ENCODE data around the gene CTCF.

CTCF gene

DNA sequence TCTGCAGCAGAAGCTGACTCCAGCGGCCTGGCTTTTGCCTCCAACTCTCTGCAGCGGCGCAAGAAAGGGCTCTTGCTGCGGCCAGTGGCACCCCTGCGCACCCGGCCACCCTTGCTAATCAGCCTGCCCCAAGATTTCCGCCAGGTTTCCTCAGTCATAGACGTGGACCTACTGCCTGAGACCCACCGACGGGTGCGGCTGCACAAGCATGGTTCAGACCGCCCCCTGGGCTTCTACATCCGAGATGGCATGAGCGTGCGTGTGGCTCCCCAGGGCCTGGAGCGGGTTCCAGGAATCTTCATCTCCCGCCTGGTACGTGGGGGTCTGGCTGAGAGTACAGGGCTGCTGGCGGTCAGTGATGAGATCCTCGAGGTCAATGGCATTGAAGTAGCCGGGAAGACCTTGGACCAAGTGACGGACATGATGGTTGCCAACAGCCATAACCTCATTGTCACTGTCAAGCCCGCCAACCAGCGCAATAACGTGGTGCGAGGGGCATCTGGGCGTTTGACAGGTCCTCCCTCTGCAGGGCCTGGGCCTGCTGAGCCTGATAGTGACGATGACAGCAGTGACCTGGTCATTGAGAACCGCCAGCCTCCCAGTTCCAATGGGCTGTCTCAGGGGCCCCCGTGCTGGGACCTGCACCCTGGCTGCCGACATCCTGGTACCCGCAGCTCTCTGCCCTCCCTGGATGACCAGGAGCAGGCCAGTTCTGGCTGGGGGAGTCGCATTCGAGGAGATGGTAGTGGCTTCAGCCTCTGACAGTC, 99.7 kb downstream of the CTCF start:
- Histone ChIP-seq H2AK5ac (ENCODE audit: low read length) (no peak overlapping the region), H3K4ac (ENCODE audit: low read depth, low read length) (no peak overlapping the region), H3K36me3 (ENCODE audit: control insufficient read depth, insufficient read depth, low read length) (no peaks in the 10 kb centered on the region), H2BK5ac (ENCODE audit: low read length) (no peak overlapping the region), H2BK15ac (replicated peaks; ENCODE audit: low read depth) (no peak overlapping the region), H4K8ac (ENCODE audit: low read depth, low read length) (no peak overlapping the region), H3K56ac (ENCODE audit: low read length) (no peak overlapping the region), H3K23ac (ENCODE audit: low read length) (no peak overlapping the region), H3K79me2 (ENCODE audit: control insufficient read depth, insufficient read depth, low read length) (peaks cover 2% of the 10 kb centered on the region), H3K4me3 (ENCODE audit: low read length) (no peak overlapping the region), H4K5ac (ENCODE audit: low read length) (no peak overlapping the region), H3K27me3 (ENCODE audit: insufficient read depth, low read length, poor library complexity) (no peaks in the 10 kb centered on the region), H3K4me1 (ENCODE audit: control insufficient read depth, low read depth, low read length) (peaks cover 2% of the 10 kb centered on the region), H2BK120ac (ENCODE audit: low read depth, low read length) (no peak overlapping the region), H3K4me2 (ENCODE audit: low read length) (no peak overlapping the region), H3K79me1 (ENCODE audit: low read length) (peaks cover 4% of the 10 kb centered on the region), H3K27ac (ENCODE audit: low read depth, low read length) (no peak overlapping the region), H3K9ac (ENCODE audit: low read length) (no peak overlapping the region), H3K18ac (ENCODE audit: low read length) (no peak overlapping the region)
- no CpG with 5 or more reads among the region's 34 CpGs for WGBS (ENCODE audit: extremely low coverage, insufficient coverage, low lambda C conversion rate)
- DNase-seq, result no peak

DNA sequence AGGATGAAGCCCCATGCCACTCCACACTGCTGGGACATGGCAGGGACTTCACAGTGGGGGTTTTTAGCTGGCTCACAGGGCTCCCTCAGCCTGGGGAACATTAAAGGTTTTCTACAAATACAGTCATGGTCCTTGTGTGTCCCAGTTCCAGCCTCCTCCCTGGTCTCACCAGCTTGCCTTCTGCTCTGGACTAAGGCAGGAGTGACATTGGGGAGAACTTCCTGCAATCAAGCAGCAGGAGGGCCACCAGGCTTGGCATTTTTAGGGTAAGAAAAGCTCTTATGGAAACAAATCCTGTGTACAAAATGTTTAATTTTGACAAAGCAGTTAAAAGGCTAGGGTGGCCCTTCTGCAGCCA, 100.3 kb downstream of the CTCF start:
- no peak overlapping the region for H3K9ac ChIP-seq (ENCODE audit: low read length)
- H2BK120ac ChIP-seq (ENCODE audit: low read depth, low read length), result no peak overlapping the region
- no peak overlapping the region for H4K5ac ChIP-seq (ENCODE audit: low read length)
- peaks cover 4% of the 10 kb centered on the region for H3K79me1 ChIP-seq (ENCODE audit: low read length)
- no peak overlapping the region for H4K8ac ChIP-seq (ENCODE audit: low read depth, low read length)
- H3K27ac ChIP-seq (ENCODE audit: low read depth, low read length), result no peak overlapping the region
- H3K18ac ChIP-seq (ENCODE audit: low read length), result no peak overlapping the region
- H3K4me3 ChIP-seq (ENCODE audit: low read length), result no peak overlapping the region
- no peak overlapping the region for H3K4me2 ChIP-seq (ENCODE audit: low read length)
- H3K36me3 ChIP-seq (ENCODE audit: control insufficient read depth, insufficient read depth, low read length), result no peaks in the 10 kb centered on the region
- no peak overlapping the region for H3K4ac ChIP-seq (ENCODE audit: low read depth, low read length)
- no peak overlapping the region for H3K56ac ChIP-seq (ENCODE audit: low read length)
- no peak overlapping the region for H2AK5ac ChIP-seq (ENCODE audit: low read length)
- H2BK15ac ChIP-seq (replicated peaks; ENCODE audit: low read depth), result no peak overlapping the region
- H3K79me2 ChIP-seq (ENCODE audit: control insufficient read depth, insufficient read depth, low read length), result peaks cover 2% of the 10 kb centered on the region
- H3K4me1 ChIP-seq (ENCODE audit: control insufficient read depth, low read depth, low read length), result peaks cover 2% of the 10 kb centered on the region
- no peak overlapping the region for H2BK5ac ChIP-seq (ENCODE audit: low read length)
- no peak overlapping the region for H3K23ac ChIP-seq (ENCODE audit: low read length)
- no peaks in the 10 kb centered on the region for H3K27me3 ChIP-seq (ENCODE audit: insufficient read depth, low read length, poor library complexity)
- DNase-seq, result no peak

DNA sequence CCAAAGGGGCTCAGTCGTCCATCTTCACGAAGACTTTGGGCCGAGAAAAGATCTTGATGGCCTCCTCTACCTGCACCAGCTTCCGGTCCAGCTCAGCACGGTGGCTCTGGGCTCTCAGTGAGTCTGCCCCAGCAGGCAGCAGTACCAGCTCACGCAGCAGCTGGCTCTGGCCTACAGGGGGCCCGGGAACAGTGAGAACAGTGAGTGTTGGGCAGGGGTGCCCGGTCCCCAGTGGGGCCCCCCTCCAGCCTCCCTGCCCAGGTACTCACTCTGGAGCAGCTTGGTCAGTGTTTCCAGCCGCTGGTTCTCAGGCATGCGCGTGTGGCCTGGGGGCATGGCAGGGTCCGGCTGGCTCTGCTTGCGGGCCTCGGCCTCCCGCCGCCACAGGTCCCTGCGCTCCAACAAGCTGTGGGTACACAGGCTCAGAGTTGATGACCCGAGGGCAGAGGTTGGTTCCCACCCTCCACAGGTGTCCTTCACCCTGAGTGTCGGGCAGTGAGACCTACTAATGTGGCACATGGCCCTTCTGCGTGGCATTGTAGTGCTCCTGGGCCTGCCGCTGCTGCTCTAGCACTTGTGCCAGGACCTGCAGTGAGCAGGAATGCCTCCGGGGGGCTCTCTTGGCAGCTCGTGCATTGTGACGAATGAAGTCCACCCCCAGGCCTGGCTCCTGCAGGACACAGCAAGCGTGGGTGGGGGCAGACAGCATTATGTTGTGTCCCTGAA, 101.0 kb downstream of the CTCF start:
- H3K18ac ChIP-seq (ENCODE audit: low read length), result no peak overlapping the region
- H3K23ac ChIP-seq (ENCODE audit: low read length), result no peak overlapping the region
- no peak overlapping the region for H3K4me3 ChIP-seq (ENCODE audit: low read length)
- DNase-seq, result peak; percentile 64
- H3K4ac ChIP-seq (ENCODE audit: low read depth, low read length), result no peak overlapping the region
- no peak overlapping the region for H2BK15ac ChIP-seq (replicated peaks; ENCODE audit: low read depth)
- no peak overlapping the region for H2AK5ac ChIP-seq (ENCODE audit: low read length)
- H3K36me3 ChIP-seq (ENCODE audit: control insufficient read depth, insufficient read depth, low read length), result no peaks in the 10 kb centered on the region
- H3K27me3 ChIP-seq (ENCODE audit: insufficient read depth, low read length, poor library complexity), result no peaks in the 10 kb centered on the region
- H2BK120ac ChIP-seq (ENCODE audit: low read depth, low read length), result no peak overlapping the region
- H4K5ac ChIP-seq (ENCODE audit: low read length), result no peak overlapping the region
- no peak overlapping the region for H3K9ac ChIP-seq (ENCODE audit: low read length)
- H2BK5ac ChIP-seq (ENCODE audit: low read length), result no peak overlapping the region
- H3K79me2 ChIP-seq (ENCODE audit: control insufficient read depth, insufficient read depth, low read length), result peaks cover 2% of the 10 kb centered on the region
- H4K8ac ChIP-seq (ENCODE audit: low read depth, low read length), result no peak overlapping the region
- no peak overlapping the region for H3K56ac ChIP-seq (ENCODE audit: low read length)
- no peak overlapping the region for H3K27ac ChIP-seq (ENCODE audit: low read depth, low read length)
- H3K4me2 ChIP-seq (ENCODE audit: low read length), result no peak overlapping the region
- no CpG with 5 or more reads among the region's 25 CpGs for WGBS (ENCODE audit: extremely low coverage, insufficient coverage, low lambda C conversion rate)
- peaks cover 2% of the 10 kb centered on the region for H3K4me1 ChIP-seq (ENCODE audit: control insufficient read depth, low read depth, low read length)
- H3K79me1 ChIP-seq (ENCODE audit: low read length), result peaks cover 4% of the 10 kb centered on the region

DNA sequence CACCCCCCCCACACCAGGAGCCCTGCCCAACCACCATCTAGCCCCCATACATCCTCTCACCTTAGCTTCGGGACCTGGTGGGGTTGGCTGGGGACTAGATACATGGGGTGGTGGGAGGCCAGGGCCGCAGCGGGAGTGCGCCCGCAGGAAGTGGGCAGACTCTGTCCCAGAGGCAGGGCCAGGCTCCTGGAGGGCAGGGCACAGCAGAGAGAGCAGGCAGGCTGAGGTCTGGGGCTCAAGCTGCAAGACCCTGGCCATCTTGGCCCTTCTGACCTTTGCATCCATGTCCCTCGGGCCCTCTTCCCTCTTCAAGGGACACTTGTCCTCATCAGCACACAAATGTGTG, 101.5 kb downstream of the CTCF start:
- no peak overlapping the region for H3K4ac ChIP-seq (ENCODE audit: low read depth, low read length)
- H3K79me1 ChIP-seq (ENCODE audit: low read length), result peaks cover 2% of the 10 kb centered on the region
- no peak overlapping the region for H3K18ac ChIP-seq (ENCODE audit: low read length)
- no peak overlapping the region for H3K4me3 ChIP-seq (ENCODE audit: low read length)
- H2AK5ac ChIP-seq (ENCODE audit: low read length), result no peak overlapping the region
- H2BK15ac ChIP-seq (replicated peaks; ENCODE audit: low read depth), result no peak overlapping the region
- no peak for DNase-seq
- H4K8ac ChIP-seq (ENCODE audit: low read depth, low read length), result no peak overlapping the region
- no peak overlapping the region for H3K9ac ChIP-seq (ENCODE audit: low read length)
- no peak overlapping the region for H3K4me2 ChIP-seq (ENCODE audit: low read length)
- no peak overlapping the region for H4K5ac ChIP-seq (ENCODE audit: low read length)
- no CpG with 5 or more reads among the region's 6 CpGs for WGBS (ENCODE audit: extremely low coverage, insufficient coverage, low lambda C conversion rate)
- H3K56ac ChIP-seq (ENCODE audit: low read length), result no peak overlapping the region
- H3K23ac ChIP-seq (ENCODE audit: low read length), result no peak overlapping the region
- H3K4me1 ChIP-seq (ENCODE audit: control insufficient read depth, low read depth, low read length), result peaks cover 2% of the 10 kb centered on the region
- no peaks in the 10 kb centered on the region for H3K27me3 ChIP-seq (ENCODE audit: insufficient read depth, low read length, poor library complexity)
- H2BK120ac ChIP-seq (ENCODE audit: low read depth, low read length), result no peak overlapping the region
- no peaks in the 10 kb centered on the region for H3K36me3 ChIP-seq (ENCODE audit: control insufficient read depth, insufficient read depth, low read length)
- peaks cover 2% of the 10 kb centered on the region for H3K79me2 ChIP-seq (ENCODE audit: control insufficient read depth, insufficient read depth, low read length)
- no peak overlapping the region for H3K27ac ChIP-seq (ENCODE audit: low read depth, low read length)
- H2BK5ac ChIP-seq (ENCODE audit: low read length), result no peak overlapping the region

DNA sequence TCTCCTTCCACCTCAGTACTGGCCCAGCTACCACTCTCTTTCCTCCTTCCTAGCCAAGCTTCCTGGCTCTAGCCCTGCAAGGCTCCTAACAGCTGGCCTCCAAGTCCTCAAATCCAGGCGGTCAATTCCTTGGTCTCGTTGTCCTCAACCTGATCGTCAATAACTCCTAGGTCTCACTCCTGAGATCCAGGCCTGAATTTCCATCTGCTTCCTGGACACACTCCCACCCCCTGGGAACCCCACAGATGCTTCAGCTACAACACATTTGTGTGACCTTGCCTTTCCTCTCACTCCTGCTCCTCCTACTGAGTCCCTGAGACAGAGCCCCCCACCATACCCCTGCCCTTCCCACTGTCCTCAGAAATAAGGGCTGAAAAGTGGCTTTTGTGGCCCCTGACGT, 101.9 kb downstream of the CTCF start:
- peaks cover 2% of the 10 kb centered on the region for H3K4me1 ChIP-seq (ENCODE audit: control insufficient read depth, low read depth, low read length)
- H2BK120ac ChIP-seq (ENCODE audit: low read depth, low read length), result no peak overlapping the region
- no peaks in the 10 kb centered on the region for H3K79me2 ChIP-seq (ENCODE audit: control insufficient read depth, insufficient read depth, low read length)
- H3K36me3 ChIP-seq (ENCODE audit: control insufficient read depth, insufficient read depth, low read length), result no peaks in the 10 kb centered on the region
- no peak overlapping the region for H4K5ac ChIP-seq (ENCODE audit: low read length)
- H2BK15ac ChIP-seq (replicated peaks; ENCODE audit: low read depth), result no peak overlapping the region
- no peak overlapping the region for H2AK5ac ChIP-seq (ENCODE audit: low read length)
- no peaks in the 10 kb centered on the region for H3K79me1 ChIP-seq (ENCODE audit: low read length)
- no peak overlapping the region for H3K4me2 ChIP-seq (ENCODE audit: low read length)
- WGBS (ENCODE audit: extremely low coverage, insufficient coverage, low lambda C conversion rate), result no CpG with 5 or more reads among the region's 4 CpGs
- no peak for DNase-seq
- no peak overlapping the region for H3K27ac ChIP-seq (ENCODE audit: low read depth, low read length)
- no peak overlapping the region for H3K9ac ChIP-seq (ENCODE audit: low read length)
- no peak overlapping the region for H3K18ac ChIP-seq (ENCODE audit: low read length)
- no peak overlapping the region for H3K4ac ChIP-seq (ENCODE audit: low read depth, low read length)
- H2BK5ac ChIP-seq (ENCODE audit: low read length), result no peak overlapping the region
- no peak overlapping the region for H4K8ac ChIP-seq (ENCODE audit: low read depth, low read length)
- H3K23ac ChIP-seq (ENCODE audit: low read length), result no peak overlapping the region
- H3K27me3 ChIP-seq (ENCODE audit: insufficient read depth, low read length, poor library complexity), result no peaks in the 10 kb centered on the region
- no peak overlapping the region for H3K56ac ChIP-seq (ENCODE audit: low read length)
- H3K4me3 ChIP-seq (ENCODE audit: low read length), result no peak overlapping the region

DNA sequence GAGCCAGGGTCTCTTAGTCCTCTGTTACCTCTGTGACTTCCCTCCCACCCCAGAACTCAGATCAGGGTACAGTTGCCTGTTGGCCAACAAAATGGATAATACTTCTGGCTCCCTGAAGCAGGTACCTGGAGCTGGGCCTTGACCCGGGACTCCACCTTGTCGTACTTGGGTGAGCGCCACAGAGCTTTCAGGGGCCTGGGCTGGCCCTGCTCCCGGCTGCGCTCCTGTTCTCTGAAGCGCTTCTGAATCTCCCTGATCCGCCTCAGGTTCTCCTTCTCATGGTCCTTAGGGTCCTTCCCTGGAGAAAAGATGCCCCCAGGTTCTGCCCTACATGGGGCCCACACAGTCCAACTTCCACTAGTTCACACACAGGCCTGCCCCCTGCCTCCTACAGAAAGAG, 102.5 kb downstream of the CTCF start:
- H3K4me3 ChIP-seq (ENCODE audit: low read length), result no peak overlapping the region
- no peak overlapping the region for H4K5ac ChIP-seq (ENCODE audit: low read length)
- H3K79me2 ChIP-seq (ENCODE audit: control insufficient read depth, insufficient read depth, low read length), result no peaks in the 10 kb centered on the region
- no peak overlapping the region for H3K23ac ChIP-seq (ENCODE audit: low read length)
- H3K9ac ChIP-seq (ENCODE audit: low read length), result no peak overlapping the region
- no peaks in the 10 kb centered on the region for H3K36me3 ChIP-seq (ENCODE audit: control insufficient read depth, insufficient read depth, low read length)
- DNase-seq, result no peak
- H4K8ac ChIP-seq (ENCODE audit: low read depth, low read length), result no peak overlapping the region
- H3K56ac ChIP-seq (ENCODE audit: low read length), result no peak overlapping the region
- H3K27ac ChIP-seq (ENCODE audit: low read depth, low read length), result no peak overlapping the region
- H3K79me1 ChIP-seq (ENCODE audit: low read length), result no peaks in the 10 kb centered on the region
- no peak overlapping the region for H3K4ac ChIP-seq (ENCODE audit: low read depth, low read length)
- no peak overlapping the region for H2BK120ac ChIP-seq (ENCODE audit: low read depth, low read length)
- no peak overlapping the region for H2AK5ac ChIP-seq (ENCODE audit: low read length)
- H2BK15ac ChIP-seq (replicated peaks; ENCODE audit: low read depth), result no peak overlapping the region
- no peak overlapping the region for H2BK5ac ChIP-seq (ENCODE audit: low read length)
- no peak overlapping the region for H3K4me2 ChIP-seq (ENCODE audit: low read length)
- no peaks in the 10 kb centered on the region for H3K27me3 ChIP-seq (ENCODE audit: insufficient read depth, low read length, poor library complexity)
- no peak overlapping the region for H3K18ac ChIP-seq (ENCODE audit: low read length)
- peaks cover 2% of the 10 kb centered on the region for H3K4me1 ChIP-seq (ENCODE audit: control insufficient read depth, low read depth, low read length)
- no CpG with 5 or more reads among the region's 7 CpGs for WGBS (ENCODE audit: extremely low coverage, insufficient coverage, low lambda C conversion rate)

All from mesendoderm (in vitro differentiated cells).